GM19455 (cell line): ENCODE data around the gene CFAP97D1.

Experiments
- ATAC-seq: cut with Tn5 transposase; IDR thresholded peaks from one replicate; pipeline ENCODE4 v1.9.1; 2021; ENCODE audit not compliant: unreplicated experiment

CFAP97D1 gene

GRCh38 chr17:43780135-43780534, at the start of gene CFAP97D1:
Gene CFAP97D1, plus strand, starts transcription at chr17:43780435. Its CDS starts 28 bp downstream, at chr17:43780463.
- no peak for ATAC-seq

- no peak for ATAC-seq
Observed at GRCh38 chr17:43732958-43733357, 47.3 kb upstream of the CFAP97D1 start.

GRCh38 chr17:43733956-43734355, 46.3 kb upstream of the CFAP97D1 start:
- no peak for ATAC-seq

- ATAC-seq, result no peak
Observed at GRCh38 chr17:43734376-43734775, 45.9 kb upstream of the CFAP97D1 start.

GRCh38 chr17:43736389-43736788, 43.8 kb upstream of the CFAP97D1 start:
- ATAC-seq, result no peak

- ATAC-seq, result no peak
Observed at GRCh38 chr17:43737722-43738121, 42.5 kb upstream of the CFAP97D1 start.

GRCh38 chr17:43740541-43740940, 39.7 kb upstream of the CFAP97D1 start:
- ATAC-seq, result no peak

- ATAC-seq, result no peak
Observed at GRCh38 chr17:43741636-43742035, 38.6 kb upstream of the CFAP97D1 start.

- no peak for ATAC-seq
Observed at GRCh38 chr17:43745541-43745940, 34.7 kb upstream of the CFAP97D1 start.

GRCh38 chr17:43750153-43750552, 30.1 kb upstream of the CFAP97D1 start:
- ATAC-seq, result no peak

GRCh38 chr17:43753493-43754129, 26.6 kb upstream of the CFAP97D1 start:
- ATAC-seq, result no peak

GRCh38 chr17:43754947-43755346, 25.3 kb upstream of the CFAP97D1 start:
- no peak for ATAC-seq

GRCh38 chr17:43755389-43755875, 24.8 kb upstream of the CFAP97D1 start:
- ATAC-seq, result no peak

- ATAC-seq, result no peak
Observed at GRCh38 chr17:43756201-43756600, 24.0 kb upstream of the CFAP97D1 start.

- ATAC-seq, result no peak
Observed at GRCh38 chr17:43757171-43757660, 23.0 kb upstream of the CFAP97D1 start.

- no peak for ATAC-seq
Observed at GRCh38 chr17:43758086-43758485, 22.1 kb upstream of the CFAP97D1 start.

GRCh38 chr17:43758497-43759174, 21.6 kb upstream of the CFAP97D1 start, which contains the start of gene SOST:
Gene SOST, minus strand, starts transcription at chr17:43758791. Its CDS starts 50 bp downstream, at chr17:43758741.
- no peak for ATAC-seq

- ATAC-seq, result no peak
Observed at GRCh38 chr17:43759836-43760235, 20.4 kb upstream of the CFAP97D1 start.

- no peak for ATAC-seq
Observed at GRCh38 chr17:43760254-43760852, 19.9 kb upstream of the CFAP97D1 start.

- no peak for ATAC-seq
Observed at GRCh38 chr17:43766413-43767052, 13.7 kb upstream of the CFAP97D1 start.

- ATAC-seq, result no peak
Observed at GRCh38 chr17:43767053-43767712, 13.1 kb upstream of the CFAP97D1 start.
